Measurements from ENCODE around the gene RAB14. TPM values are rescaled to one million over a fixed set of nuclear protein-coding genes. Genes with fewer than 3 reads are reported as not detected.

RAB14 gene
- polyA plus RNA-seq, 4 donors: 91.7 to 137 (median 105) TPM

Other genes with a start within 250 kb of the RAB14 start
- gene C5, start 151.6 kb downstream of the RAB14 start, polyA plus RNA-seq (ENCODE audit: insufficient read length in 4 of 4): 10 to 100 TPM; 10.7 to 16.9 (median 15.1) TPM
- gene CNTRL, start 126.9 kb downstream of the RAB14 start, polyA plus RNA-seq (ENCODE audit: insufficient read length in 4 of 4): 10 to 100 TPM; 30.4 to 36.7 (median 32.7) TPM
- 100 to 1,000 TPM; 120 to 264 (median 192) TPM for gene GSN, start 66.3 kb upstream of the RAB14 start, polyA plus RNA-seq (ENCODE audit: insufficient read length in 4 of 4)
- 10 to 100 TPM; 71.7 to 90.3 (median 83.5) TPM for gene STOM, start 168.4 kb upstream of the RAB14 start, polyA plus RNA-seq (ENCODE audit: insufficient read length in 4 of 4)